HepG2 (cell line): ENCODE data around the gene CD72. TPM values are rescaled to one million over a fixed set of nuclear protein-coding genes. Genes with fewer than 3 reads are reported as not detected.
A peak's percentile ranks its signal among the peaks of the same experiment; 100 is the strongest.

Experiments
- AGO2 ChIP-seq: fragments of 200-400 bp; formaldehyde crosslinking; optimal IDR thresholded peaks from 2 replicates; pipeline ENCODE3; 2017; ENCODE audit warnings: mild to moderate bottlenecking, low read depth, low read length, moderate library complexity
- BRCA1 ChIP-seq: sonication (generic); formaldehyde crosslinking; IDR thresholded peaks from 2 replicates; pipeline ENCODE4 v1.4.0; 2020; ENCODE audit warnings: missing genetic modification reagents
- CERS6 ChIP-seq: sonication (generic); formaldehyde crosslinking; IDR thresholded peaks from 2 replicates; pipeline ENCODE4 v1.5.0; 2020; ENCODE audit warnings: missing genetic modification reagents
- ESRRA ChIP-seq: sonication (generic); formaldehyde crosslinking; IDR thresholded peaks from 2 replicates; pipeline ENCODE4 v1.5.1; 2020; ENCODE audit warnings: mild to moderate bottlenecking, low read depth, missing genetic modification reagents
- FOXO1 ChIP-seq: sonication (generic); formaldehyde crosslinking; IDR thresholded peaks from 2 replicates; pipeline ENCODE4 v1.4.0; 2020; ENCODE audit warnings: missing genetic modification reagents
- HOXA3 ChIP-seq: sonication (generic); formaldehyde crosslinking; IDR thresholded peaks from 2 replicates; pipeline ENCODE4 v1.5.0; 2020; ENCODE audit warnings: missing genetic modification reagents
- KDM5B ChIP-seq: sonication (generic); formaldehyde crosslinking; IDR thresholded peaks from 2 replicates; pipeline ENCODE4 v1.4.0; 2020; ENCODE audit warnings: missing genetic modification reagents, mild to moderate bottlenecking, borderline replicate concordance
- LCORL ChIP-seq, 2 experiments: fragments of 450-650 bp in 1 of 2; sonication (generic) in 1 of 2; formaldehyde crosslinking in 1 of 2; IDR thresholded peaks; 2 replicates each; pipeline versions ENCODE4 v1.5.0 to v1.6.1; 2017 to 2020; ENCODE audit warnings: antibody characterized with exemption in 1 of 2, missing genetic modification reagents in 1 of 2
- NCOA1 ChIP-seq: sonication (generic); formaldehyde crosslinking; IDR thresholded peaks from 2 replicates; pipeline ENCODE4 v1.9.0; 2021; ENCODE audit warnings: missing genetic modification reagents
- NFKBIZ ChIP-seq: IDR thresholded peaks from 2 replicates; pipeline ENCODE4 v1.6.1; 2018; ENCODE audit warnings: missing genetic modification reagents, missing compliant biosample characterization
- NRL ChIP-seq: sonication (generic); formaldehyde crosslinking; IDR thresholded peaks from 2 replicates; pipeline ENCODE4 v1.5.0; 2020; ENCODE audit warnings: missing genetic modification reagents, mild to moderate bottlenecking, moderate library complexity, borderline replicate concordance
- POLR2AphosphoS5 ChIP-seq: IDR thresholded peaks from 2 replicates; pipeline ENCODE4 v1.6.1; 2012; ENCODE audit warnings: low read depth, low read length
- REST ChIP-seq, 2 experiments: IDR thresholded peaks; 2 replicates each; pipeline ENCODE4 v1.6.1; 2011 to 2012; ENCODE audit warnings: low read length in 2 of 2, borderline replicate concordance in 1 of 2, low read depth in 1 of 2, mild to moderate bottlenecking in 1 of 2, moderate library complexity in 1 of 2
- TRIM22 ChIP-seq: fragments of 450-650 bp; IDR thresholded peaks from 2 replicates; pipeline ENCODE4 v1.6.1; 2017
- ZFAT ChIP-seq: sonication (generic); formaldehyde crosslinking; conservative IDR thresholded peaks from 2 replicates; pipeline ENCODE4 v1.8.1; 2023; ENCODE audit warnings: missing genetic modification reagents, inconsistent platforms
- ZNF207 ChIP-seq: fragments of 450-650 bp; IDR thresholded peaks from 2 replicates; pipeline ENCODE4 v1.6.1; 2016; ENCODE audit warnings: antibody characterized with exemption, borderline replicate concordance
- ZNF224 ChIP-seq: sonication (generic); formaldehyde crosslinking; IDR thresholded peaks from 2 replicates; pipeline ENCODE4 v1.5.0; 2020; ENCODE audit warnings: mild to moderate bottlenecking, missing genetic modification reagents
- ZNF362 ChIP-seq: sonication (generic); formaldehyde crosslinking; IDR thresholded peaks from 2 replicates; pipeline ENCODE4 v1.4.0; 2020; ENCODE audit warnings: missing genetic modification reagents, mild to moderate bottlenecking, borderline replicate concordance
- ZNF709 ChIP-seq: sonication (generic); formaldehyde crosslinking; IDR thresholded peaks from 2 replicates; pipeline ENCODE4 v1.5.0; 2020; ENCODE audit warnings: mild to moderate bottlenecking, missing genetic modification reagents
- ZXDC ChIP-seq: sonication (generic); formaldehyde crosslinking; IDR thresholded peaks from 2 replicates; pipeline ENCODE4 v1.5.0; 2020; ENCODE audit warnings: mild to moderate bottlenecking, missing genetic modification reagents
- polyA plus RNA-seq, 8 experiments: library from polyadenylated mRNA; depleted of rRNA in 3 of 8; stranded (reverse) in 7 of 8; unstranded in 1 of 8; fragments of >200 nt; fragmentation: Illumina TruSeq in 4 of 8; extraction: Trizol in 4 of 8; gene quantifications; 2 replicates each; pipeline versions ENCODE4 v1.2.1 to v1.2.3, GENCODE V29; 2011 to 2016; ENCODE audit warnings: low read depth in 4 of 8, missing spikeins in 1 of 8, mixed read lengths in 1 of 8; ENCODE audit not compliant: insufficient read depth in 1 of 8
- total RNA-seq, 5 experiments: library from RNA; depleted of rRNA; stranded (reverse); fragments of >200 nt; fragmentation: Illumina TruSeq; extraction: Trizol; gene quantifications; 2 replicates each; pipeline ENCODE4 v1.2.3, GENCODE V29; 2016; ENCODE audit warnings: low read depth in 1 of 5

CD72 gene
- total and polyA plus RNA-seq, 2 of the 13 experiments (the other 11 are each of a cell fraction or from before 2014, with no cell fraction given) = 0.18 to 1.1 TPM

- no peak for TF ChIP-seq FOXO1 (CRISPR knock-in tag)
- TF ChIP-seq ZNF207 = no peak
- no peak for TF ChIP-seq ZNF224 (CRISPR knock-in tag)
- no peak for TF ChIP-seq BRCA1 (CRISPR knock-in tag)
- no peak for TF ChIP-seq ZFAT (CRISPR knock-in tag)
- TF ChIP-seq ZNF362 (CRISPR knock-in tag) = peak; percentile 89
- TF ChIP-seq REST (IDR thresholded peaks at IDR 0.05; ENCODE audit: borderline replicate concordance in 1 of 2, low read depth in 1 of 2, low read length in 2 of 2) = no peak
- no peak for TF ChIP-seq POLR2AphosphoS5
- TF ChIP-seq NRL (CRISPR knock-in tag) = no peak
- no peak for TF ChIP-seq AGO2
- no peak for TF ChIP-seq ZNF709 (CRISPR knock-in tag)
- TF ChIP-seq HOXA3 (CRISPR knock-in tag) = no peak
- no peak for TF ChIP-seq CERS6 (CRISPR knock-in tag)
- TF ChIP-seq ESRRA (CRISPR knock-in tag) = no peak
- TF ChIP-seq NFKBIZ (CRISPR knock-in tag) = no peak
- no peak for TF ChIP-seq TRIM22
- no peak for TF ChIP-seq LCORL (IDR thresholded peaks at IDR 0.05)
- no peak for TF ChIP-seq LCORL (CRISPR knock-in tag; IDR thresholded peaks at IDR 0.05)
- no peak for TF ChIP-seq KDM5B (CRISPR knock-in tag)
- TF ChIP-seq ZXDC (CRISPR knock-in tag) = no peak
- TF ChIP-seq NCOA1 (CRISPR knock-in tag) = no peak
These were observed 27.9 kb upstream of the CD72 start (continued) for GRCh38 chr9:35646153-35646532.
